ENCODE measurements around the gene PEX7. TPM values are rescaled to one million over a fixed set of nuclear protein-coding genes. Genes with fewer than 3 reads are reported as not detected.

The PEX7 gene
- polyA plus RNA-seq, 3 donors, result 3.0 to 6.1 (median 3.9) TPM

GRCh38 chr6:136773473-136773796, 49.0 kb upstream of the PEX7 start:
- peaks cover 2 to 3% of the 10 kb centered on the region in 2 donors for H3K36me3 Mint-ChIP-seq
- WGBS (ENCODE audit: insufficient coverage), result 100% methylated on average over 1 of the region's 4 CpGs
- Histone ChIP-seq H3K4me2 (replicated peaks; ENCODE audit: extremely low read depth, low read length, poor library complexity, severe bottlenecking) (peak overlapping the region; percentile 40), H3K9ac (ENCODE audit: insufficient read depth, low read length, poor library complexity, severe bottlenecking) (no peak overlapping the region), H3K27me3 (ENCODE audit: control insufficient read depth in 2 of 2, insufficient read depth in 2 of 2, low read length in 2 of 2) (no peaks in the 10 kb centered on the region), H3K4me1 (ENCODE audit: control insufficient read depth in 1 of 2, insufficient read depth in 2 of 2, low read length in 2 of 2) (peaks cover 65 to 67% of the 10 kb centered on the region in 2 donors), H3K27ac (ENCODE audit: low read depth in 1 of 2, low read length in 2 of 2) (peak overlapping the region; percentile 83 to 84), H3K36me3 (replicated peaks in 1 of 2; ENCODE audit: control insufficient read depth in 1 of 2, insufficient read depth in 2 of 2, low read length in 2 of 2) (no peaks in the 10 kb centered on the region), H2AFZ (ENCODE audit: insufficient read depth, low read depth, low read length, poor library complexity, severe bottlenecking) (no peak overlapping the region), H3K4me3 (replicated peaks in 1 of 3; ENCODE audit: low read depth in 2 of 3, low read length in 3 of 3) (peak overlapping the region in 1 of 3 experiments; percentile 45), H3K9me3 (replicated peaks in 1 of 2; ENCODE audit: control insufficient read depth in 1 of 2, insufficient read depth in 1 of 2, low read length in 2 of 2) (no peaks in the 10 kb centered on the region), H3K79me2 (ENCODE audit: insufficient read depth, low read length) (peaks cover 94% of the 10 kb centered on the region), H4K20me1 (ENCODE audit: insufficient read depth, low read length) (peaks cover 6% of the 10 kb centered on the region)
- H3K9me3 Mint-ChIP-seq, result peaks cover 0 to 4% (median 0%) of the 10 kb centered on the region in 7 donors
- intact Hi-C loops (cut with micrococcal nuclease), result no loop called here
- no peaks in the 10 kb centered on the region for H3K27me3 Mint-ChIP-seq (ENCODE audit: low read depth in 3 of 3)
- DNase-seq, result no peak
- peaks cover 67% of the 10 kb centered on the region for H3K4me1 Mint-ChIP-seq
- no peak overlapping the region for H3K4me3 Mint-ChIP-seq
- H3K27ac Mint-ChIP-seq, result peak overlapping the region; percentile 90 to 94 (median 93)
- TF ChIP-seq CTCF (IDR thresholded peaks at IDR 0.05), result no peak

GRCh38 chr6:136774228-136775041, 48.0 kb upstream of the PEX7 start:
- Mint-ChIP-seq H3K27ac (peak overlapping the region; percentile 90 to 94 (median 93)), H3K9me3 (peaks cover 0 to 1% (median 0%) of the 10 kb centered on the region in 7 donors), H3K4me1 (peaks cover 59% of the 10 kb centered on the region), H3K36me3 (peaks cover 5 to 7% of the 10 kb centered on the region in 2 donors), H3K27me3 (ENCODE audit: low read depth in 3 of 3) (no peaks in the 10 kb centered on the region), H3K4me3 (peak overlapping the region in 1 of 2 donors; percentile 72)
- TF ChIP-seq CTCF (IDR thresholded peaks at IDR 0.05), result no peak
- Histone ChIP-seq H2AFZ (ENCODE audit: insufficient read depth, low read depth, low read length, poor library complexity, severe bottlenecking) (no peak overlapping the region), H3K9ac (ENCODE audit: insufficient read depth, low read length, poor library complexity, severe bottlenecking) (no peak overlapping the region), H3K4me3 (replicated peaks in 1 of 3; ENCODE audit: low read depth in 2 of 3, low read length in 3 of 3) (peak overlapping the region in 1 of 3 experiments; percentile 45), H3K36me3 (replicated peaks in 1 of 2; ENCODE audit: control insufficient read depth in 1 of 2, insufficient read depth in 2 of 2, low read length in 2 of 2) (no peaks in the 10 kb centered on the region), H3K4me1 (ENCODE audit: control insufficient read depth in 1 of 2, insufficient read depth in 2 of 2, low read length in 2 of 2) (peaks cover 61 to 65% of the 10 kb centered on the region in 2 donors), H3K79me2 (ENCODE audit: insufficient read depth, low read length) (peaks cover 94% of the 10 kb centered on the region), H3K27me3 (ENCODE audit: control insufficient read depth in 2 of 2, insufficient read depth in 2 of 2, low read length in 2 of 2) (no peaks in the 10 kb centered on the region), H4K20me1 (ENCODE audit: insufficient read depth, low read length) (peaks cover 6% of the 10 kb centered on the region), H3K27ac (ENCODE audit: low read depth in 1 of 2, low read length in 2 of 2) (peak overlapping the region; percentile 83 to 84), H3K9me3 (replicated peaks in 1 of 2; ENCODE audit: control insufficient read depth in 1 of 2, insufficient read depth in 1 of 2, low read length in 2 of 2) (no peaks in the 10 kb centered on the region), H3K4me2 (replicated peaks; ENCODE audit: extremely low read depth, low read length, poor library complexity, severe bottlenecking) (peak overlapping the region; percentile 55)
- intact Hi-C loops (cut with micrococcal nuclease), result no loop called here
- WGBS (ENCODE audit: insufficient coverage), result 100% methylated on average over 4 of the region's 6 CpGs
- DNase-seq, result peak; percentile 75 to 93 (median 87)
